Stimulated activated CD8-positive, alpha-beta memory T cell treated with anti-CD3 and anti-CD28 coated beads, Interleukin-4, amount 100 ng/mL, for 24 hours (primary cell): Measurements from ENCODE around the gene PTK6.
"Not testable (repeated sequence)": the region's sequence is repeated elsewhere in the genome, so short reads cannot be mapped to it uniquely, and the experiment has no call there.

ENCODE experiments used
- DNase-seq: peaks from one replicate; pipeline ENCODE4 v3.0.0-alpha.2; 2020; ENCODE audit warnings: low read depth

PTK6 gene

DNA sequence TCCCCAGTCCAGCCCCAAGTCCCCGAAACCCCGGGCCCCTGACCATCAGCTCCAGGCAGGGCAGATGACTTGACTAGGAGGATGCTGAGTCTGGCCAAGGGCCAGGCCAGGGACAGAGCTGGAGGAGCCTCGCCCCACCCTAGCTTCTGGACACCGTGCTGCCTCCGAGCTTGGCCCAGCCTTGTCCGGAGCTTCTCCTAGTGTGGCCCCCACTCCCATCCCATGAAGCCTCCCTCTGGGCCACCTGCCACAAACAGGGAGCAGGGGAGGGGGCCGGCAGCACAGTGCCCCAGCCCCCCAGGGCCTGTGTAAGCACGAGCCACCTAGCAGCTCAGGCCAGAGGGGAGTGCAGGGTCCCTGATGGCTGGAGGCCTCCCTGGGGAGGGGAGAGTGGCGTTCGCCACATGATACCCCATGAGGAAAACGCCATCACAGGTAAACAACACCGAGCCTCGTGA, 43.6 kb downstream of the PTK6 start:
- no peak for DNase-seq

DNA sequence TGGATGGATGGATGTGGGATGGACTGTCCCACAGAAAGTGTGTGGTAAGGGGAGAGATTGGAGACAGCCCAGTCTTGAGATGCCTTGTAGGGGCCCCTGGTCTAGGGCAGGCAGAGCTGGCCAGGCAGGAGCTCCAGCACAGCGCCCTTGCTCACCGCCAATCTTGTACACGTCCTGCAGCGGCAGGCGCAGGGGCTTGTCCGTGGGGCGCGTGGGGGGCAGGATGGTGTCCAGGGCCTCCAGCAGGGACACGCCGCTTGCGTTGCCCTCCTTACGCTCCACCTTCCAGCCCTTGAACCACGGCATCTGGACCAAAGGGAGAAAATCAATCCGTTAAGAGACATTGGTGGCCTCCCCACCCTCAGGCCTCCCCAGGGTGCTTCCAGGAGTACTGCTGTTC, 44.2 kb downstream of the PTK6 start:
- no peak for DNase-seq

DNA sequence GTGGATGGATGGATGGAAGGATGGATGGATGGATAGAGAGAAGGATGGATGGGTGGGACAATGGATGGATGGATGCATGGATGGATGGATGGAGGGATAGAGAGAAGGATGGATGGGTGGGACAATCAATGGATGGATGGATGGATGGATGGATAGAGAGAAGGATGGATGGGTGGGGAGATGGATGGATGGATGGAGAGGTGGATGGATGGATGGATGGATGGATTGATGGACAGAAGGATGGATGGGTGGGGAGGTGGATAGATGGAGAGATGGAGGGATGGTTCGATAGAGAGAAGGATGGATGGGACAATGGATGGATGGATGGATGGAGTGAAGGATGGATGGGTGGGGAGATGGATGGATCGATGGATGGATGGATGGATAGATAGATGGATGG, 44.7 kb downstream of the PTK6 start:
- no peak for DNase-seq

DNA sequence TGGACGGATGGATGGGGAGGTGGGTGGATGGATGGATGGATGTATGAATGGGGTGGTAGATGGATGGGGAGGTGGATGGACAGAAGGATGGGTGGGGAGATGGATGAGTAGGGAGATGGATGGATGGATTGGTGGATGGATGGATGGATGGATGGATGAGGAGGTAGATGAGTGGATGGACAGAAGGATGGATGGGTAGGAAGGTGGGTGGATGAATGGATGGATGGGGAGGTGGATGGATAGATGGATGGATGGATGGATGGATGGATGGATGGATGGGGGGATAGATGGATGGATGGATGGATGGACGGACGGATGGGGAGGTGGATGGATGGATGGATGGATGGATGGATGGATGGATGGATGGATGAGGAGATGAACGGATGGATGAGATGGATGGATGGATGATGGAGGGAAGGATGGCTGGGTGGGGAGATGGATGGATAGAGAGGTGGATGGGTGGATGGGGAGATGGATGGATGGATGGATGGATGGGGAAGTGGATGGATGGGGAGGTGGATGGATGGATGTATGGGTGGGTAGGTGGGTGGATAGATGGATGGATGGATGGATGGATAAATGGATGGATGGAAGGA, 45.4 kb downstream of the PTK6 start:
- no peak for DNase-seq

DNA sequence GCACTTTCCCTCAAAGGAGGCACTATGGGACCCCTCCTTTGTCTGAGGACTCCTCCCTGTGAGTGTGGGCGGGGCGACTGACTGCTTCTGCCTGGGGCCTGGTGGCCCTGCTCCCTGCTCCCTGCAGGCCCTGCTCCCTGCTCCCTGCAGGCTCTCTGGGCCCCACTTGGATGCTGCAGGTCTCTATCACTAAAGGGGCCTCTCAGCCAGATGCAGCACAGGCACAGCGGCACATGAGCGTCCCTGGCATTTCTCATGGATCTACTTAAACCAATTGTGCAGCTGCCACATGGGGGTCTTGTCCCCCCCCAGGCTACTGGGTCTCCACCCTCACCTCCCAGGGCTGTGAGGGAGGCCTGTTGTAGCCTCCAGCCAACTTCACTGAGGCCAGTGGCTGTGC, 46.1 kb downstream of the PTK6 start:
- DNase-seq = no peak

DNA sequence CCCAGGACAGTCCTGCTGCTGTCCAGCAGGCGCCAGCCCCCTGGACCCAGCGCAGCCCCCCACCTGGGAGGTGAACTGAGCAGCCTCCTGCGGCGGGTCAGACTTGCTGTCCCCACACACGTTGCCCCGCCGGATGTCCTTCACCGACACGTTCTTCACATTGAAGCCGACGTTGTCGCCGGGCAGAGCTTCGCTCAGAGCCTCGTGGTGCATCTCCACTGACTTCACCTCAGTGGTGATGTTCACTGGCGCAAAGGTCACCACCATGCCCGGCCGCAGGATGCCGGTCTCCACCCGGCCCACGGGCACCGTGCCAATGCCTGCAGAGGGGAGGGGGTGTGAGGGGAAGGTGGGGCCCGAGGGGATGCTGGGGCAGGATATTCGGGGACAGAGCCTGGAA, 46.8 kb downstream of the PTK6 start:
- DNase-seq = no peak

DNA sequence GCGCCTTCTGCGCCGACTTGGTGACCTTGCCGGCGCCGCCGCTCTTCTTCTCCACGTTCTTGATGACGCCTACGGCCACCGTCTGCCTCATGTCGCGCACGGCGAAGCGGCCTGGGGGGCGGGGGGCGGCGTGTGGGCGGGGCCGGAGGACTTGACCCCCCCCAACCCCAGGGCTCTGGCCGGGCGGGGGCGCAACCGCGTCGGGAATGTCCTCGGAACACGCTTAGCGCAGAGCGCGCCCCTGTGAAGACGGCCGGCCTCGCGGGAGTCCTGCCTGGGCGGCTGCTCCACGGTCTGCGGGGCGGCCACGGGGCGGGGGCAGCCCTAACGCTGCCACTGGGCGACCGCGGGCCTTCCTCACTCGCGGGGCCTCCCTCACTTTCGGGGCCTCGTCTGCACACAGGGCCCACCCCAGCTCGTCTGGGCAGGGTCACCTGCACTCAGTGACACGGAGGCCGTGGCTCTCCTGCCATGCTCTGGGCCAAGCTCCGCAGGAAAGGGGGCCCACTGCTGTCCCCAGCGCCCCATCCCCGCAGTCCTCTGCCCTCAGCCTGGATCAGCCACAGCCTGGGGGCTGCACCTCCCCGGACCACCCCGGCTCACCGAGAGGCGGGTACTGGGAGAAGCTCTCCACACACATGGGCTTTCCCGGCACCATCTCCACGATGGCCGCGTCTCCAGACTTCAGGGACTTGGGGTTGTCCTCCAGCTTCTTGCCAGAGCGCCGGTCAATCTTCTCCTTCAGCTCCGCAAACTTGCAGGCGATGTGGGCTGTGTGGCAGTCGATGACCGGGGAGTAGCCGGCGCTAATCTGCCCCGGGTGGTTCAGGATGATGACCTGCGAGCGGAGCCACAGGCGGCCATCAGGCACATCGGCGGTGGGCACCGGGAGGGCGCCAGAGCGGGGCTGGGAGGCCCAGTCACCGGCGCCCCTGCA, 48.6 kb downstream of the PTK6 start:
- no peak for DNase-seq

DNA sequence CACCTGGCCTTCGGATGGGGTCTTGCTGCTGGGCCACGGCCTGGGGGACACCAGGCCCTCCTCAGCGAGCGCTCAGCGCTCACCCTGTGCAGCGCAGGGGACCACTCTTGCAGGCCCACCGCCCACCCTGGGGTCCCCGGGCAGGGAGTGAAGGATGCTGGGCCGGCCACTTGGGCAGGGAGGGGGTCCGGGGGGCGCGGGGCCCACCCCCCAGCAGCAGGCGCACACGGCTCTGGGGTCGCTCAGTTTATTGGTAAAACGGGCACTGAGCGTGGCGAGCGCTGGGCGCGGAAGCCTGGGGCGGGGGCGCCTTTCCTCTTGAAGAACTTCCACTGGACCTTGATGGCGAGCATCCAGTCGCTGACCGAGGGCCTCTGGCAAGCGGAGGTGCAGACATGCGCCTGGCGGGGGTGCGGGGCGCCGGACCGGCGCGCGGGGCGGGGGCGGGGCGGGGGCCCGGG, 49.4 kb downstream of the PTK6 start:
- DNase-seq = no peak

DNA sequence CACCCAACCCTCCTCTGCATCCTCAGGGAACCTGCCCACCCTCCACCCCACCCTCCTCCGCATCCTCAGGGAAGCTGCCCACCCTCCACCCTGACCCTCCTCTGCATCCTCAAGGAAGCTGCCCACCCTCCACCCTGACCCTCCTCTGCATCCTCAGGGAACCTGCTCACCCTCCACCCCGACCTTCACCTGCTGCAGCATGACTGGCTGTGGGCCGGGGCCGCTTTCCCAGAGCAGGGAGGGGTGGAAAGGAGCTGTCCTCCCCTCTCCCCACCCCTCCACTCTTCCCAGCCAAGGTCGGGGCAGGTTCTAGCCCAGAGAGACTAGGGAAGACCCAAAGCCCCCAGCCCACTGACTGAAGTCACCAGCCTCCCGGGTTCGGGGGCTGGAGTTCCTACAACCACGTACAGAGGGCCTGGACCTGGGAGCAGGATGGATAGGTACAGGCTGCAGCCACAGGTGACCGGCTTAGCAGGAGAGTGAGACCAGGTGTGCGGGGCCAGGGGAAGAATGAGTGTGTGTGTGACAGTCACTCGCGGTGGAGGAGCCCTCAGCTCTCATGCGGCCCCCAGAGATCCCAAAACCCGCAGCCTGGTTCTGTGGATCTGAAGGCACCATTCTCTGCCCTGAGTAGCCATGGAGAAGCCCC, 49.9 kb downstream of the PTK6 start:
- no peak for DNase-seq

DNA sequence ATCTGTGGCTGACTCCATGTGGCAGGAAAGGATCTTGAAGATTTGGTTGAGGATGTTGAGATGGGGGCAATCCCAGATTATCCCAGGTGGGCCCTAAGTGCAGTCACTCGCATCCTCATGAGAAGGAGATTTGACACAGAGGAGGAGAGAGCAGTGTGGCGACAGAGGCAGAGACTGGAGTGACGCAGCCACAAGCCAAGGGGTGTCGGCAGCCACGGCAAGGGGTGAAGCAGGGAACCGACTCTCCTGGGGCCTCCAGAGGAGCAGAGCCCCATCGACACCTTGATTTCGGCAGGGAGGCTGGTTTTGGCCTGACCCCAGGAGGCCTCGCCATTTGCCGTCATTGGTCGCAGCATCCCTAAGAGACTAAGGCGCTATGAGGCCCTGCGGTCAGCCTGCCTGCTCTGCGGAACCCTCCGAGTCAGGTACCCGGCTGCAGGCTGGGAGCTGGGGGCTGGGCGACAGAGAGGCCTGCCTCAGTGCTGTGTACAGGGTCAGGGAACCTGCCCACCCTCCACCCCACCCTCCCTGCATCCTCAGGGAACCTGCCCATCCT, 50.8 kb downstream of the PTK6 start:
- DNase-seq = no peak

DNA sequence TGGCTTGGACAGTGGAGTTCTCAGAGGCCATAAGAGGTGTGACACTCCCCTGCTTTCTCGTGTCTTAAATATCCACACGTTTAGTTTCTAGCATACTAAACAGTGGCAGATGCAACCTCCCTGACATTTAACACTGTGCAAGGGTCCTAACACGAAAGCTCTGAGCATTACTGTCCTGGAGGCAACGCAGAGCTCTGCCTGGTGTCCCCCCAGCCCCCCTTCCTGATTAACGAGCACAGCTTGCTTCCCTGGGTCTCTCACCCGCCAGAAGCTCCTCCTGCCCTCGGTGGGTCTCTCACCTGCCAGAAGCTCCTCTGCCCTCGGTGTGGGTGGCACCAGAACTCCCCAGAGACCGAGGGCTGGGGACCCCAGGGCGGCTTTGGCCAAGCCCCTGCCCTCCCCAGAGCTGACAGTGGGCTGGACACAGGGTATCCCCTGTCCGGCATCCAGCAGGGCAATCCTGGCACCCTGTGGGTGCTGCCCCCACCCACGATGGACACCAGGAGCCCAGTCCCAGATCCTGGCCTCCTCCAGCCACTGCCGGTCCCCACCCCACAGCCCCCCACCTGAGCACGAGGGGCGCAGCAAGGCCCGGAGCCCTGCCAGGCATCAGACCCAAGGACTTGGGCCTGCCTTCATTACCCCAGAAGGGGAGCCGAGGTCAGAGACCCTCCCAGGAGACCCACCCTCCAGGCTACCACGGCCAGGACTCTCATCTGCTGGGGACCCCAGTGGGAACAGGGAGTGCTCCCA, 52.3 kb downstream of the PTK6 start:
- DNase-seq = no peak

DNA sequence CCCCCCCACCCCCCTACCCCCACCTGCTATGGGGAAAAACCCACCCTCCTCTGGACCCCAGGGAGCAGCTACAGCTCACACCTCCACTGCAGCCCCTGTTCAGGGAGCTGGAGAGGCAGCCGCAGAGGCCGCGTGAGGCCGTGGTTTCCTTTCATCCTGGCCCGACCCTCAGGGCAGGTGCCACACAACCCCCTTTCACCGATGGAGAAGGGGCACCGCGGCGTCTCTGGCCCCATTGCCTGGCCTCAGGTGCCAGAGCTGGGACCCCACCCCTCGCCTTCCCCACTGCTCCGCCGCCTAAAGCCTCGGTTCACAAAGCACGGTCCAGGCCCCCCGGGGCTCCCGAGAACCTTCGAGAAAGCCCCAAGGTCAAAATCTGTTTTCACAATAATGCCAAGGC, 52.9 kb downstream of the PTK6 start:
- no peak for DNase-seq

DNA sequence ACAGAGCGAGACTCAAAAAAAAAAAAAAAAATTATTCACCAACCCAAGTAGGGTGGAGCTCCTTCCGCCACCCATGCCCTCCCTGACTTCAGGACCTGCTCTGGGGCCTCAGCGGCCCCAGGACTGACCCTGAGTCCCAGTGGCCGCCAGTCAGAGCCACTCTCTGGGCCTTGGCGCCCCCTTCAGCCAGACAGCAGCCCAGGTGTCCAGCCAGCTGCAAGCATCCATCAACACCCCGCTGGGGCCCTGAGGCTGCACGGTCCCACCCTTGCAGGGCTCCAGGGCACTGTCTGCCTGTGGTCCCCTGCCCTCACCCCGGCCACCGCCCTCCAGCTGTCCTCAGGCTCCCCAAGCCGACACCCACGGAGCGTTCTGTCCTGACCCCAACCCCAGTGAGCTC, 53.3 kb downstream of the PTK6 start:
- DNase-seq = no peak

DNA sequence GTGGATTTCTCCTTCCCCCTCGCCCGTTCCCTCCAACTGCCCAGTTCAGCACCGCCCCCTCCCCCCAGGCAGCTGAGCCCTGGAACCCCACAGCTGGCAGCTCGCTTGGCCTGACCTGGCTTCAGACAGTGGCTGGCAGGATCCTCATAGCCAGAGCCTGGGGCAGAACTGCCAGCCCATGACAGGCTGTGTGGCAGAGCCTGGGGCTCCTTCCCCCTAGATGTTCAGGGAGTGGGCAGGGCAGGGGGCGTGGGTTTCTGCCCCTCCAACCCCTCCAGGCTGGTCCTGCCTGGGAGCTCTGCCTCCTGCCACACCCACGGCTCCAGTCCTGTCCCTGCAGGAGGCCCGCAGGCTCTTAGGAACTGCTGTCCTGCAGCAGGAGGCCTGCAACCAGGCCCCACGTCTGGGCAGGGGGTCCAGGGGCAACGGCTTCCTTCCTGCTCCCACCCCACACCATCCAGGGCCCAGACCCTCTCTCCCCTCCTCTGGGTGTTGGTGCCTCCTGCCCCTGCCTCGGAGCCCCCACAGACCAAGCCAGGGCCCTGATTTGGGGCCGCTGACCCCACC, 55.1 kb downstream of the PTK6 start:
- no peak for DNase-seq

DNA sequence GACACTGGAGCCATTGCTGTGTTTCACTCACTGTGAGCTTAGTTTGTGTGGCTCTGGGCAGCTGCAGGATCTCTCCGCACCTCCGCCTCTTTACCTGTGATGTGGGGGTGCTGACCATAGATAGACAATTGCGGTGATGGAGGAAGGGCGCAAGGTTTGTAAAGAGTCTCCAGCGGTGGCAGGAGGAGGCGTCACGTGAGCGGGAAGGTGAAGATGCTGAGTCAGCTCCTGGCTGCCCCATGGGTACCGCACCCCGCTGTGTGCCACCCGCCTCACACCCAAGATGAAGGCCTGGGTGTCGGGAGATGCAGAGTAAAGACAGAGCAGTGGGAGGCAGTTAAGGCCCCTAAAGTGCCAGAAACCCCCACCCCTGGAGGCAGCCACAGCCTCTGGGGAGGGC, 55.7 kb downstream of the PTK6 start:
- DNase-seq = no peak

DNA sequence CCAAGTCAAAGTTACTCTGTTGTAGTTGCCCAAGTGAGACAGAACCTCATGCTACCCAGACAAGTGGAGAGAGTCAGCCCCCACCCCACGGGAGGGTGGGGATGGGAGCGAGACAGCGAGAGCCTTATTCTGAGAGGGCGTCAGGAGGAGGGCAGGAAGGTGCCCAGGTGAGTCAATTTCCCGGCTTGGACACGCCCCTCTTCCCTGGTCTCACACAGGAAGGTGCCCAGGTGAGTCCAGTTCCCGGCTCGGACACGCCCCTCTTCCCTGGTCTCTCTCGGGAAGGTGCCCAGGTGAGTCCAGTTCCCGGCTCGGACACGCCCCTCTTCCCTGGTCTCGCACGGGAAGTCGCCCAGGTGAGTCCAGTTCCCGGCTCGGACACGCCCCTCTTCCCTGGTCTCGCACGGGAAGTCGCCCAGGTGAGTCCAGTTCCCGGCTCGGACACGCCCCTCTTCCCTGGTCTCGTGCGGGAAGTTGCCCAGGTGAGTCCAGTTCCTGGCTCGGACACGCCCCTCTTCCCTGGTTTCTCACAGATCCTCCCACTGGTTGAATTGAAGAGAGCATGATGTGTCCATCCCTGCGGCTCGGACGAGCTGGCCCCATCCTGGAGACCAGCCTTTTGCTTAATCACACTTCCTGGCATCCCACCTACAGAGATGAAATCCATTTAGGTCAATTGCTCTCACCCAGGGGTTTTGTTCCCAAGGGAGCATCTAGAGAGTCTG, 57.3 kb downstream of the PTK6 start:
- not testable (repeated sequence) for DNase-seq

DNA sequence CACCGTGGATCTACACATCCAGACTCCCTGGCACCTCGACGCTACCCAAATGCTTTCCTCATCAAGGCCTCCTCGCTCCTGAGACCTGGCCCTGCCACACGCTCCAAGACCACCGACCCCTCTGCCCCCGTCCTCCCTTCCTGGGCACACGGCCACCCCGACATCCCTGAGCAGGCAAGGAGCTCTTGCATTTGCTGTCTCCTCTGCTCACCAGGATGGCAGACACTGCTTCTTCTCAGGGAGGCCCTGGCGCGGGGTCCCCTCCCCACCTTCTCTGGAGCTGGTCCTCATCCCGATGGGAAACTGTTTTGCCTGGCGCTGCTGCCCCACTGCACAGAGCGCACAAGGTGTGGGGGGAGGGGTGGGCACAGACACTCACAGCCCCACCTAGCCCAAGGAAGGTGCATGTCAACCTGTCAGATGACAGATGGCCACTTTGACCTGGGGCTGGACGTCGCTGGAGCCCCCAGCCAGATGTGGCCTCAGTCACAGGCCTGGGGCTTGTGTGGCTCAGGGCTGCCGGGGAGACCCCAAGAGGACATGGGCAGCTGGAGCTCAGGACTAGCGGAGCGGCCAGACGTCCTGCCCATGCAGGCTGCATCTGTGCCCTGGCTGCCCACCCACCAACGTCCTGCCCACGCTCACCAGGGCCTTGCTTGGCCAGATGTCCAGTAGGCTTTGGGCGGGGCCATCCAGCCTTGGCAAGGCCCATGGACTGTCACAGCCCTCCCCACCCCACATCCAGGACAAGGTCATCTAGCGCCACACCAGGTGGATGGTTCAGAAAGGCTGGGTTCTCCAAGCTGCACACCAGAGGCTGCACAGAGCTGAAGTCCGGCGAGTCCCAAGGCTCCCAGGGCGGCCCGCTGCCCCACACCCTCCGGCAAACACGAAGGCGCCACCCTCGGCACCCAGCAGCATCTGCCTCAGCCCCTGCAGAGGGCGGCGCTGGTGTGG, 58.6 kb downstream of the PTK6 start:
- no peak for DNase-seq
